ENCODE results near the gene NOL7.

The NOL7 gene

GRCh38 chr6:13648850-13649249 lies 33.7 kb downstream of the NOL7 start:
- DNase-seq (ENCODE audit: low read depth), result no peak
- TF ChIP-seq, protein P1, sequence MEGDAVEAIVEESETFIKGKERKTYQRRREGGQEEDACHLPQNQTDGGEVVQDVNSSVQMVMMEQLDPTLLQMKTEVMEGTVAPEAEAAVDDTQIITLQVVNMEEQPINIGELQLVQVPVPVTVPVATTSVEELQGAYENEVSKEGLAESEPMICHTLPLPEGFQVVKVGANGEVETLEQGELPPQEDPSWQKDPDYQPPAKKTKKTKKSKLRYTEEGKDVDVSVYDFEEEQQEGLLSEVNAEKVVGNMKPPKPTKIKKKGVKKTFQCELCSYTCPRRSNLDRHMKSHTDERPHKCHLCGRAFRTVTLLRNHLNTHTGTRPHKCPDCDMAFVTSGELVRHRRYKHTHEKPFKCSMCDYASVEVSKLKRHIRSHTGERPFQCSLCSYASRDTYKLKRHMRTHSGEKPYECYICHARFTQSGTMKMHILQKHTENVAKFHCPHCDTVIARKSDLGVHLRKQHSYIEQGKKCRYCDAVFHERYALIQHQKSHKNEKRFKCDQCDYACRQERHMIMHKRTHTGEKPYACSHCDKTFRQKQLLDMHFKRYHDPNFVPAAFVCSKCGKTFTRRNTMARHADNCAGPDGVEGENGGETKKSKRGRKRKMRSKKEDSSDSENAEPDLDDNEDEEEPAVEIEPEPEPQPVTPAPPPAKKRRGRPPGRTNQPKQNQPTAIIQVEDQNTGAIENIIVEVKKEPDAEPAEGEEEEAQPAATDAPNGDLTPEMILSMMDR (conservative IDR thresholded peaks at IDR 0.05; ENCODE audit: low read depth, low read length), result no peak
- no peak overlapping the region for H3K4me3 ChIP-seq (ENCODE audit: low read length)

GRCh38 chr6:13649393-13649792 lies 34.3 kb downstream of the NOL7 start:
- no peak for DNase-seq (ENCODE audit: low read depth)
- TF ChIP-seq, protein P1 (conservative IDR thresholded peaks at IDR 0.05; ENCODE audit: low read depth, low read length), result no peak
- no peak overlapping the region for H3K4me3 ChIP-seq (ENCODE audit: low read length)

DNA sequence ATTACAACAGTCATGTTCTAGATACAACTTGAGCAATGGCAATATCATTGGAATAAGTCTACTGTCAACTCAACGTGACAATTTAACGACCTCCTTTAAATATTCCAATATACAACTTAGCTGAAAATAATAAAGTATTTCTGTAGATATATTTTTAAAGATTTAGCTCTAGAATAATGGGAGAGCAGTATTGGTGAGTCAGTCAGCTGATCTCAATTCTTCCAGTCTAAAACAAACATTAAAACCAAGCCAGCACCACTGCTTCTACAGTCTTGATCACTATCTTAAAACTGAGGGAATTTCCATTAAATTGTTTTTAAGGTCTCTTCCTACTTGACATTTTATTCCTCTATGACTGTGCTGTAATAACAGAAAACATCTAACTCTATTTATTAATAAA lies 38.2 kb downstream of the NOL7 start:
- no peak for DNase-seq (ENCODE audit: low read depth)
- TF ChIP-seq, protein P1 (conservative IDR thresholded peaks at IDR 0.05; ENCODE audit: low read depth, low read length), result no peak
- H3K4me3 ChIP-seq (ENCODE audit: low read length), result no peak overlapping the region

DNA sequence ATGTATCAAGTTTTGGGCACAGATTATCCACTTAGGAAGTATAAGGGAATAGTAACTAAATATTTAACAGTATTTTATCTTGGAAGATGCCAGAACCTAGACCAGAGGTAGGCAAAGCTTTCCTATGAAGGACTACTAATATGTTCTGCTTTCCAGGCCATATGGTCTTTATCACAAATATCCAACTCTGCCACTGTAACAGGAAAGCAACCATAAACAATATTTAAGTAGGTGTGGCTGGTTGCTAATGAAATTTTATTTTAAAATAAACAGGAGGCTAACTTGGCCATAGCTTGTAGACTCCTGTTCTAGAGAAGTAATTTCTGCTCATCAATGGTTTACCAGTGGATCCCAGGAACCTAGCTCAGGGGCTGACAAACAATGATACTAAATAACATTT lies 39.4 kb downstream of the NOL7 start:
- no peak for DNase-seq (ENCODE audit: low read depth)
- no peak overlapping the region for H3K4me3 ChIP-seq (ENCODE audit: low read length)
- TF ChIP-seq, protein P1 (conservative IDR thresholded peaks at IDR 0.05; ENCODE audit: low read depth, low read length), result no peak

DNA sequence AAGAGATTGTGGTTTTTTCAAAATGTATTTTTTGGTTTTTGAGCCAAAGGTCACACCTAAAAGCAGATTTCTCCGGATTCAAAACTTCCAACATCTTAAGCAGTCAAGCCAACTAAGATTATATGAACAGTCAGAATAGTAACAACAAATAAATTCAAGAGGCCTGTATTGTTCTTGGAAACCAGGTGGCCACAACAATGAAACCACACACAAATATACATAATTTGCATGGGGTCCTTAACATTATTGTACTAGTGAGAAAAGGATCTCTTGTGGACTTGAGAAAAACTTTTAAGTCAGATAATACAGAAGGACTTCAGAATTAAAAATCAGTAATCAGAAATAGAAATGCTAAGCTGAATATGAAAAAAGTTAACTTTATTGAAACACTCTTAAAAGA lies 40.6 kb downstream of the NOL7 start:
- TF ChIP-seq, protein P1 (conservative IDR thresholded peaks at IDR 0.05; ENCODE audit: low read depth, low read length), result no peak
- no peak for DNase-seq (ENCODE audit: low read depth)
- no peak overlapping the region for H3K4me3 ChIP-seq (ENCODE audit: low read length)

DNA sequence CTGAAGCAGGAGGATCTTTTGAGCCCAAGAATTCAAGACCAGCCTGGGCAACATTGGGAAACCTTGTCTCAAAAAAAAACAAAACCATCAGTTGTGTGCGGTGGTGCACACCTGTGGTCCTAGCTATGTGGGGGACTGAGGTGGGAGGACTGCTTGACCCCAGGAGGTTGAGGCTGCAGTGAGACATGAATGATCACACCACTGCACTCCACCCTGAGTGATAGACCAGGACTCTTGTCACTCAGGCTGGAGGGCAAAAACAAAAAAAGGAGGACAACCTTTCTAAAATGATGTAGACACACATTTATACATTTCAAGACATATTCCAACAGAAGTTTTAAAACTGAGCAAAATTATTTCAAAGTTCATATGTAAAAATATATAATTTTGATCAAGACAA lies 45.1 kb downstream of the NOL7 start:
- TF ChIP-seq, protein P1 (conservative IDR thresholded peaks at IDR 0.05; ENCODE audit: low read depth, low read length), result no peak
- H3K4me3 ChIP-seq (ENCODE audit: low read length), result no peak overlapping the region
- no peak for DNase-seq (ENCODE audit: low read depth)

DNA sequence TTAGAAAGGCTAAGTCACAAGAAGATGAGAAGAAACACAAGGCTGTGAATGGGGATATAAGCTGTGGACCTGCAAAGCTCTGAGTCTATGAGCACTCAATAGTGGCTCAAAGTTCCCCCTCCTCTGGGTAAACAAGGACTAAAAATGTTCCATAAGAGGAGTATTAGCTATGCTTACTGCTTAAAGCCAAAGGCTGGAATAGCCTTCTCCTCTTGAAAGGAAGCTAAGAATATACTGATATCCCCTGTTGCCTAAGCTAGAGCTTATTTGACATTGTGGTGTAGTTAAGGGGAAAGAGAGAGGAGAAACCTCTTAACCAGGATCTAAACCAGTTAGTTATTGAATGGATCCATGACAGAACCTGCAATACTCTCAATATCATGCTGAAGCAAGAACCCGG lies 45.8 kb downstream of the NOL7 start:
- no peak overlapping the region for H3K4me3 ChIP-seq (ENCODE audit: low read length)
- DNase-seq (ENCODE audit: low read depth), result no peak
- TF ChIP-seq, protein P1 (conservative IDR thresholded peaks at IDR 0.05; ENCODE audit: low read depth, low read length), result no peak

All from retinal pigment epithelial cell (primary cell).